Thyroid gland (tissue), 4 donors: Measurements from ENCODE around the gene RFTN1.

Source experiments
- CTCF ChIP-seq, 6 experiments: fragments of 200-600 bp in 3 of 6; fragments of 450-650 bp in 3 of 6; sonication (generic) in 3 of 6; IDR thresholded peaks; one replicate each; pipeline ENCODE4 v1.5.1; 2016 to 2019; ENCODE audit warnings: antibody characterized with exemption in 6 of 6, mild to moderate bottlenecking in 2 of 6, inconsistent platforms in 1 of 6, moderate library complexity in 1 of 6
- POLR2A ChIP-seq, 2 donors: fragments of 450-650 bp; IDR thresholded peaks; one replicate each; pipeline ENCODE4 v1.6.1; 2017; ENCODE audit warnings: antibody characterized with exemption in 2 of 2, mild to moderate bottlenecking in 2 of 2, moderate library complexity in 1 of 2

GRCh38 chr3:16365491-16366128 is 147.9 kb downstream of the RFTN1 start:
- no peak for TF ChIP-seq CTCF (IDR thresholded peaks at IDR 0.05)
- no peak for TF ChIP-seq POLR2A (IDR thresholded peaks at IDR 0.05)
